GM19452 (cell line): ENCODE data around the gene RBM8A.
A peak's percentile ranks its signal among the peaks of the same experiment; 100 is the strongest.

Source experiments
- ATAC-seq: cut with Tn5 transposase; IDR thresholded peaks from one replicate; pipeline ENCODE4 v1.9.1; 2021; ENCODE audit not compliant: unreplicated experiment

RBM8A gene

DNA sequence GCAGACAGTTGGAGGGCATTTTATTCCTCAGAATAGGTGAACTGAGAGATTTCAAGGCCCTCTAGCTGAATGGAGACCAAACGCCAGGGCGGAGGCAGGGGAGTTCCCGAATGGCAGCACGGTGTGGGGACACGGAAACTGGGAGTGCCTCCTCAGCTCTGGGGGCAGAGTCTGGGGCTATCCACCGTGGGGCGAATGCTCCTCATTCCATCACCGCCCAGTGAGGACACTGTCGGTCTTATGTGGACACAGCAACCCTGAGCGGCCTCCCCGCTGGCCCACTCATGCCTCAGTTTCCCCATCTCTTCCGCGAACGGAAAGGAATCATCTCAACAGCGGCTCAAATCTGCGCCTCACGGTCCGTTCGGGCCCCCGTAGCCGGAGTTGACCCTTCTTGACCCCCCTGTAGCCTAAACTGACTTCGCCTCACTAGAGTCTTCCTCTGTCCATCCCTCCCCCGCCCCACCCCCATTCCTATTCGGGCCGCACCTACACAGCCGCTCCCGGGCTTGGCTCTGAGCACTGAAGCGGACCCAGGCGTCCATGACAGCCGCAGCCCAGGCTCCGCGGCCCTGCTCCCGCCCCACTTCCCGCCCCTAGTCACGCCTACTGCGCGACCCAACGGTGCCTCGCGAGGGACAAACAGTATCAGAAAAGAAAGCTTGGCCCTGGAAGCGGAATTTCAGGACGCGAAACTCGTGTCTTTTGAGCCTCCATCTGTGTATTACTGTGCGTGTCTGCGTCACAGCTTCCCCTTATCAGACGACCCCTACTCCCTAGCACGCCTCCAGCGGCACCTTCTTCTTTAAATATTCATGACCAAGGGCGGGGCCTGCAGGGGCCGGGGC is 8.9 kb downstream of the RBM8A start, which contains the start of gene PEX11B:
TSS of gene PEX11B (minus strand) at position 574 of the 848 bp plus-strand sequence. CDS start at position 545, 29 bp downstream.
- ATAC-seq: peak; percentile 74

DNA sequence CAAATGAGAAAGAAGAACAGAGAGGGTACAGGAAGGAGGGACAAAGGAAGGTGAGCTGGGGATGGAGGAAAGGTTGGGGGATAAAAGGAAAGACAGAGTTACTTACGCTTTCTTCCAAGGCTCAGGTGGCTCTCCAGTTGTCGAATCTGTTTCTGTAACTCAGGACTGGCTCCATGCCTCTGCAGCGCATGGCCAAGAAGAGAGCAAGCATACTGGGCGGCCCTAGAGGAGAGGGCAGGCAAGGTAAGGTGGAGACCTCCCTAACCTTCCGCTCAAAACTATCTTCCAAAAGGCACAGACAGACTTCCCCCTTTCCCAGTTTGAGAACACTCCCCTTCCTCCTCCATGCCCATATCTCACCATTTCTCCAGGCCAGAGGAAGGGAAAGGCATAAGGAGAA is 9.7 kb downstream of the RBM8A start:
- no peak for ATAC-seq

DNA sequence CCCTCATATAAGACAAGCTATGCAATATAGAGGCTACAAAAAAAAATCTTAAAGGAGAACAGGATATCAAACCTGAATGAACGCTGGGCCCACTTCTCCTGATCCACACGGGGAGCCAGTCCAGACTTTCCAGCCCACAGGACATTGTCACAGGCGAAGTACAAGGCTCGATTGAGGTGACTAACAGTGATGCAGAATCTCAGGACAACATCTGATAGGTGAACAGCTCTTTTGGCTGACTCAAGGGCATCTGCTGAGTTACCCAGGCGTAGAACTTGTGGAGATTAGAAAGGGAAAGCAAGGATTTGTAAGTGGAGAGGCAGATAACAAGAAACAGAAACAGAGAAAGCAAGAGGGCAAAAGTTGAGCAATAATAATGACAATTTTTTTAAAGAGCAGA is 10.5 kb downstream of the RBM8A start:
- ATAC-seq: no peak

DNA sequence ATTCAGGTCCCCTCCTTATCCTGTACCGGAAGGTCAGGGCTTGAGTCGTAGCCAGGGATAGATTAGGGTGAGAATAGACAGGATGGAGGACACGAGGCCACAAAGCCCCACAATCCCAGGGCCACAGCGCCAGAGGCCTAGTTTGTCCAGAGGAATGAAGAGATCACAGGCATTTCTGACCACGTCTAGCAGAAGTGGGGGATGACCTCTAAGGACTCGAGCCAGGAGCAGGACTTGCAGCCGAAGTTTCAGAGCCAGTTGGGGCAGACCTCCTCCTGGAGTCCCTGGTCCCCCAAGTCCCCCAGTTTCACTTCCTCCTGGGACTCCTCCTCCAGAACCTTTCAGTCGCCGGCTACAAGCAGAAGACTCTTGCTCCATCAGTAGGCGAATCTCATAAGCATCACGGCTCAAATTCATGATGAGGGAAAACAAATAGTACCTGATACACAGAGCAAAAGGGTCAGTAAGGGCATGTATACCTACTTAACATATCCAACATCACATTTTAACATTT is 15.1 kb downstream of the RBM8A start:
- ATAC-seq: no peak

DNA sequence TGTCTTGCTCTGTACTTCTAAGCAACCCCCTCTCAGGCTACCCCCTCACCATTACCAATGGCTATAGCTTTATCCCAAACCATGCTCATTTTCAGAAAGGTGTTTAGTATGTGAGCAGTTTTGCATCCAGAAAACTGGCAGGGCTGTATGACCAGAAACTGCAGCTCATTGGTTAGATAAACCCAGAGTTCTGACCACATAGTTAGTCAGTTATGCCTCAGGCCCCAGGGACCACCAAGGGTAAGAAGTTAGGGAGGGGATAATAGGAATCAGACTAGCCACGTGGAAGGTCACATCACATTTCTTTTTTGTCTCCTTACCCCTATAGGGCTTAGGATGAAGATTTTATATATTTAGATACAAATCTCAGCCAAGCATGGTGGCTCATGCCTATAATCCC is 18.6 kb downstream of the RBM8A start:
- no peak for ATAC-seq

DNA sequence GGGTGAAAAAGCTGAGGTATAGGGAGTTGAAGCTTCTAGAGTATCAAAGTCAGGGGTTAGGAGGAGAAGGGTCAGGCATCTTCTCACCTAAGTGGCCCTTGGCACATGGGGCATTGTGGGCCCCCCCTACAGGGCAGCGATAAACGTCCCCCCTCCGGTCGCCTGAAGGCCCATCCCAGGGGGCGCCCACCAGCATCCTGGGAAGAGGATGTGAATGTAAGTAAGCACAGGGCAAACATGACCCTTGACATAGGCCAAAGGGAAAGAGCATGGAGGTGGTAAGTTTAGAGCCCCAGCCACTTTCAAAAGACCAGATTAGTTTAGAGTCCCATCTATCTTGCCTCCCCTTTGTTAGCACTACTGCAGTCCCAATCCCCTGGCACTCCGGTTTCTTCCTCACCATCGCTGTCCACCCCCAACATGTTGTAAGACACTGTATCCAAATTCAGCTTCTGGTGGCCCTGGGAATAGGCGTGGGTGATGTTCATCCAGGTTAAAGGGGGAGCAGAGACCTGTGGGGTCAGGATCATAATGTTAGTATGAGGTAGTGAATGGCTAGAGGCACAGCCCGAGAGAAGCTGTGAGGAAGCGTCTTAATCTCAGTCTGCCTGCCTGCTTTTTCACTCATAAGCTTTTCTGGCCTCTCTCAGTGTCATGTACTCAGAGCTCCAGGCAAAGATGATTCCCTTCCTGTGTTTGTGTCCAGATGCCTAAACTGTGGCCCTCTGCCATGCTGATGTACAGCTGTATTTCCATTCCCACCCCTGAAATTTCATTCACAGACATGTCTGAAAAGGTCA is 20.1 kb downstream of the RBM8A start:
- no peak for ATAC-seq

DNA sequence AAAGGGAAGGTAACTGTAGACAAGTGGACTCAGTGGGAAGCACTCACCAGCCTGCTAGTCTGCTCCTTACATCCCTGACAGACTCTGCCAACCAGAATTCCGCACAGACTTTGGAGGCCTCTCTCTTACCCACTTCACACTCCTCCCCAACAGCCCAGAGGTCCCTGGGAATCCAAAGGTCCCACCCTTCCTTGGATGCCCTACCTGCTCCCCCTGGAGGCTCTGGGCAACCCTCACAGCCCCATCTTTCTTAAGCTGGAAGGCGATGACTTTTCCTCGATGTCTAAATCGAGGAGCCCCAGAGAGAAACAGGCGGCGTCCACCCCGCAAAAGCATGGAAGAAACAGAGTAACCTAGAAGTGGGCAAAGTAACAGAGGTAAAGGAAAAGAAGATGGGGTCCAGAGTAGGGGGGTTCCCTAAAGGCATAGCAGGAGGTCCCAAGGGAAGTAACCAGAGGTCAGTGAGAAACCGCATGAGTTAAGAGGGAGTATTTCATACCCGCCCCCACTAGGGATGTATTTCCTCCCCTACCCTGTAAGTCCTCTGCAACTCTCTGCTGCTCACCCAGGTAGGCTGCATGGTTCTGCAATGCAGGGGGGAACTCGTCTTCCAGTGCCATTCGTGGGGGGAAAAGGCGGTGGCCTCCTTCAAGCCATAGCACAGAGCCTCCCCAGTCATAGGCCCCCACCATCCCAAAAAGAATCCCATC is 25.8 kb downstream of the RBM8A start:
- ATAC-seq: no peak

DNA sequence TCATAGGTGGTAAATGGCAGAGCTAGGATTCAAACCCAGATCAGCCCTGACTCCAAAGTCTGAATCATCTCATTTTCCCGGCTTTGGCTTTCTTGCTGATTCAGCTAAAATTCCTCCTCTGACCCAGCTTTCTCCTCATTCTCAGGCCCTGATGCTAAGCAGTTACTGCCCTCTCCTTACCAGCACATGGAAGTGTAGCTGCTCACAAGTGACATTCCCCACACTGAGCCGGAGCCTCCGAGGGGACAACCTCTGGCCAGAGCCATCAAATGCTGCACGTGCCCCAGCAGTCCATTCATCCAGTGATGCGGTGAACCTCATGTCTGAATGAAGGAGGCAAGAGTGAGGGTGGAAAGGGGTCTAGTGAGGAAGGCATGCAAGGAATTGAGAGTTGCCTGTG is 28.5 kb downstream of the RBM8A start:
- ATAC-seq: no peak

DNA sequence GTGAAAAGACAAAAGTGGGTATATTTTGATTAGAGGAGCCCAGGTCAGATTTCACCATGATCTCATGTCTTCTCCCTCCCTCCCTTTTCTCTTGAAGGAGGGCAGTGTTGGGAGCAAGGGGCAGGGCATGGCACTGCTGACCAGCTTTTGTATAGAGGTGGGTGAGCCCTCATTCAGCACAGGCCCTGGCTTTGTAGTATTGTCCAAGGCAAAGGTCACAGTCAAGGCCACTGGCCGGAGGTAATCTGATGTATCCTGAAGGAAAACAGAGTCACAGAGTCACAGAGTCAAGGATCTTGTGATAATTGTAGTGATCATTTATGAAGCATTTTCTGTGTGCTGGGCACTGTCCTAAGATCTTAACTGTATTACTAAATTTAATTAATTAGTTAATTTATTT is 29.3 kb downstream of the RBM8A start:
- ATAC-seq: no peak

DNA sequence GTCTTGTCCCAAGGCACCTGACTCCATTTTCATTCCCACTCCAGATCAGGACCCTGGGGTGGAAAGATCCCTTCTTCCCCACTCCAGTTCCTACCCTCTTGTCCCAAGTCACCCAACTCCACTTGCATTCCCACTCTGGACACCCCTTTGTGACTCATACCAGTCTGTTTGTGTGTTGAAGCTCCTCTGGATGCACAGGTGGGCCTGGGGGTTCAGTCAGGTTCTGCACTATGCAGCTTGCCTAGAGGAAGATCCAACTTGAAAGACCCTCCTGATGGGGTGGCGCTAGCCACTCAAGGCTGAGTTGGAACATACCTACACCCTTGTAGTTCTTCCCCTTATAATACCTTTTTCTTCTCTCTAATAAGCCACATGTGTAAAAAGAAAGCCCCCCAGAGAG is 31.8 kb downstream of the RBM8A start:
- no peak for ATAC-seq

DNA sequence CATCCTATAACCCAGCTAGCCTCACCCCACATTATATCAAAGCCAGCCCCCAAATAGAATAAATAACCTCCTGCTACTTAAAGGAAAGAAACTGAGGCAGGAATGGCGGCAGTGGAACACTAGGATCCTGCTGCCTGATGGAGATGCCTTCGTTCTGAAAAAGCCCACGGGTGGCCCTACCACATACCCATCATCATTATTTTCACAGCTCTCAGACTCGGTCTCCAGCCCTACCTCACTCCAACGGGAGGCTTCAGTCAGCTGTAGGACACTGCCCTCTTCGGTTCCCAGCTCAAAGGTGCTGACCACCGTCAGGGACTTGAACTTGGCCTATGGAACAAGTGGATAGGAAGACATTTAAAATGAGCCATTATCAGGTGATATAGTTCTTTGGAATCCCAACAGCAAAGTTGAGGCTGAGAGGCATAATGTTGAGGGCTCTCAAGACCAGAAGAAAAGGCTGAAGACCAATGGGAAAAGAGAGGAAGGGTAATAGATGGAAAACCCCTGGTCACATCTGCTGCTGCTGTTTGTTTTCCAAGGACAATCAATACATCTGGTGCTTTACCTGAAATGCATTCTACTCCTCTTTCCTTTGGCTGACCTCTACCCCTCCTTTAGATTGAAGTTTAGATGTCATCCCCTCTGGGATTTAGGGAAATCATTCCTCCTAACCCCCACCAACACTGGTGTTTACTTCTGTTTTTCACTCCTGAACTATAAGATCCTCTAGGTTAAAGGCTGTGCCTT is 33.8 kb downstream of the RBM8A start:
- ATAC-seq: no peak

DNA sequence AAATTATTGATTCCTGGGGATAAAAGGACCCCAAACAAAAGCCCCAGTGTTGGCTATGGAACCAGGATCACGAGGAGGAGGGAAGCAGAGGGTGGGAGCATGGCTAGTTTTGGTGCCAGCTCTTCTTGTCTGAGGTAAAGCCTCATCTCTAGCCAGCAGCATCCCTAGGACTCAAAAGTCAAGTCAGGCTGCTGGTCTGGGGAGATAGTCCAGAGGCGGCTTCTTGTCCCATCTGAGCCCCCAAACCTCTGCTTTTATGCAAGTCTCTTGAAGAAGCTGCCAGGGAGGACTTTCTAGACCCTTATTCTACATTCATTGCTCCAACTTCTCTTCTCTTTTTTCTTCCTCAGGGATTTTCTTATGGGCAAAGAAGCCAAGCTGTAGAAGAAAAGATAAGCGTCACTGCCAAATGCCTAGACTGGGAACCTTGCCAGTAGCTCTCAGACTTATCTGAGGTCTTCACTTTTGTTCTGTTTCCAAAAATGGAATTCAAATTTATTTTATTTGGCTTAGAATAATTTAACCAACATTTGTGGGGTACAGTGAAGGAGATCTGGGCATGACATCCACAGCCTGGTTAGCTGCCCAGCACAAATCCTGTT is 34.7 kb downstream of the RBM8A start:
- no peak for ATAC-seq

DNA sequence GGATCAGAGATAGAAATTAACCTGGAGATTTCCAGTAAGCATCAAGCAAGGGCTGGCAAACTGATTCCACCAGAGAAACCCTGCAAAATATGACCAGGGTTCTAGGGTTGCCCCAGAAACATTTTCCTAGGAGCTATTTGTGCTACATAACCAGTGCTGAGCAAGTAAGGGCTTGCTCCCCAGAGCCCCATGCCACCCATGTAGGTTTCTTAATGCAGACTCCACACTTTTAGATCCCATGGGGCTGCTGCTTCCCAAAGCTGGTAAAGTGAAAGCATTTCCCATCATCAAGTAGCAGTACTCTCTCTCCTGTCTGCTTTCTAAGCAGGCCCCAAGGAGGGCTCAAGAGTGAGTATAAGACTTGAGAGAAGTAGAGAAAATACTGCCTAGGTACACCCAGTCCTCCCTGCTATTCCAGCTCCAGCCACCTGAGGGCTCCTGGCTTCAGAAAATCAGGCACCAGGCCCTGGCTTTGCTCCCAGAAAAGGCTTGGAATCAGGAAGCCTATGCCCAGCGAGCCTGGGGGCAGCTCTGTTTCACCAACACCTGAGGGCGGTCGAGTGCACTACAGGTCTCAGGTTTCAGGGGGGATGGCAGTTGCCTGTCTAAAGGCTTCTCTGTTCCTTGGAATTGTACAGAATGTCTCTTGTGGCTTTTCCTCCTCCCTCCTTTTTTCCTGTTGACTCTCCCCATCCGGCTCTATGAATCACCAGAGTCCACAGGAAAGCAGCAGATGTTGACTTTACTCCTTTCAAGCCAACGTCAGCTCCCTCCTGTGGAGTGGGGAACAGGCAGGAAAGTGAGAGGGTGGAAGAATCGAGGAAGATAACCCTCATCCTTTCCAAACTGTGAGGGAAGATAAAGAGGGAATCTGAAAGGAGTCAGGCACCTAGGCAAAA is 35.4 kb downstream of the RBM8A start:
- ATAC-seq: peak; percentile 55

DNA sequence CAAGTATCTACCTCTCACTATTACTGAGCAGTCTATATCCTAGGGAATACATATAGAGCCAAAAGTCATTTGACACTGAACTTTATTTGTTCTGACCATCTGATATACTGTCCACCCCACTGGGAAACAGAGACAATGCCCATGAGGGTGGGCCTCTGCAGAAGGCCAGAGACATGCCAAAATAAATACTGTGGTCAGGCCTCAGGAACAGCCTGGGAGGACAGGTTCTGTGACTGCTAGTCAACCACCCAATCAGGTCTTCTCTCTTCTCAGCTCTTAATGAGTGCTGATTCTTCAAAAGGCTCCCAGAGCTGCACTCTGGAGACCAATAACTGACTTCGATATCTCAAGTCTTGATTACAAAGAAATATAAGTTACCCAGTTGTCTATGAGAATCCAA is 36.1 kb downstream of the RBM8A start:
- no peak for ATAC-seq

DNA sequence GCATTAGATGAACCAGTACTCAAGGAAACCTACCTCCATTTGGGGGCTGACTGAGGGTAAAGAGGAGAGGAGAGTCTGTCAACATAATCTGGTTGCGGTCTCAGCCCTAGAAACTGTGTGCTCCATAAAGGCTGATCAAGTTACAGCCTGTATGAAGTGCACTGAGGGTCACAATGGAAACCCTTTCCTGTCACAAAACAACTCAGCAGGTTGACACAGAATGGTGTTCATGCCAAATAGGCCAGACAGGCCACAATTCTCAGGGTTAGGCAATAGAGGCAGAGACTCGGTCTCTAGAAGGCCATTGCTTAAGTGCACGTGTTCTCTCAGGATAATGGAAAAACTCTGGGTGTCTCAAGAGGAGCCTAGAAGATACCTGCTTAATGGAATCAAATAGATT is 37.6 kb downstream of the RBM8A start:
- no peak for ATAC-seq

DNA sequence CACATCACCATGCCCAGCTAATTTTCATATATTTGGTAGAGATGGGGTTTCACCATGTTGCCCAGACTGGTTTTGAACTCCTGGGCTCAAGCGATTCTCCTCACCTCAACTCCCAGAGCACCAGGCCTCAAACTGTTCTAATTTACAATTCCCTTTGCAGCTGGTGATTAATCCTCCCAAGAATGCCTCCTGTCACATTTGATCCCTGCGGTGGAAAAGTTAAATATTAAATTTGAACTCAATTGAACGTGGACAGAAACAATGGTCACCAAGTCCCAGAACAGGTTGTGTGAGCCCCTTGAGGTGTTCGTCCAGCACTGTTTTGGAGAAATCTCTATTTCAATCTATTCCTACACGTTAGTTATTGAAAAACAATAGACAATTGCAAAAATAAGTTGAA is 39.7 kb downstream of the RBM8A start:
- ATAC-seq: no peak

DNA sequence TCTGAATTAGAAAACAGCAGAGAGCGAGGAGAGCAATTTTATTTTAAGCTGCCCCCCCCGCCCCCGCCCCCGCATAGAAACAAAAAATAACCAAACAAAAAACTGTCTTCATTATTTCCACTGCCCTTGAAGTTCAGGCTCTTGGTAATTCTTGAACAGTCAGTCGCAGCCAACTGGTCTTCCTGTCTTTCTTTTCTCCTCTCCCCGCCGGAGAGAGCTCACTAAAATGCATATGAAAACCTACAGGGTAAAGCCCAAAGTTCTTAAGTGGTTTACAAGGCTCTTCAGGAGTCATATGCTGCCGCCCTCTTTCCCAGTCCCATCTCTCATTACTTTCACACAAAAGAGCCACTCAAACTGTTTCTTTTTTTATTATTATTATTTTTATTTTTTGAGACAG is 40.5 kb downstream of the RBM8A start:
- ATAC-seq: no peak

DNA sequence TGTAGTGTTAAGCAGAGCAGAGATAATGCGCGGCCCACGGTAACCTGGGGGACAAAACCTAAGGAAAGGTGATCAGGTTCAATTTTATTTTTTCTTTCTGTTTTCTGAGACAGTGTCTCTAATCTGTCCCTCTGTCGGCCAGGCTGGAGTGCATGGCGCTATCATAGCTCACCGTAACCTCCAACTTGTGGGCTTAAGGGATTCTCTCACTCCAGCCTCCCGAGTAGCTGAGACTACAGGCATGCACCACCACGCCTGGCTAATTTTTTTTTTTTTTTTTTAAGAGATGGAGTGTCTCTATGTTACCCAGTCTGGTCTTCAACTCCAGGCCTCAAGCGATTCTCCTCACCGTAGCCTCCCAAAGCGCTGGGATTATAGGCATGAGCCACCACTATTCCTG is 40.9 kb downstream of the RBM8A start:
- no peak for ATAC-seq

DNA sequence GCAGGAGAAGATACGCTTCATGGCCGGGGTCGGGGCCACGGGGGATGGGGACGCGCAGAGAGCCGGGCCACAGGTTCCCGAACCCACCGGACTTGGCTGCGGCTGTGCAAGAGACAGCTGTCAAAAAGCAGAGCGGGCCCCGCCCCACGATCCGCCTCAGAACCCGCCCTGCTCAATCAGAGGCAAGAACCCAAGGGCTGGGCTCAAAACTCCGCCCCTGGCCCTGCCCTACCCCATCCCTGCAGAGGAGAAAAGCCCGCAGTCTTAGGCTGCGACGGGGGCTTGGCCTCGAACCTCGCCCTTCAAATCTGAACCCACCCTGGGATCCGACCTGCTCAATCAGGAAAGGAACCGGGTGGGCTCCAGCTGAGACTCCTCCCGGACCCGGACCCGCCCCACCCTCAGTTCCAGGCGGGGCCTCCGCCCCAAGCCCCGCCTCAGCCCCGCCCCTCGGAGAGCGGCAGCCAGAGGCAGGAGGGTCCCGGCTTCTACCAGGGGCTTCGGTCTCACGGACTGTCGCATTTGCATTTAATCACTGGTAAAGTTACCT is 41.5 kb downstream of the RBM8A start, which contains the start of gene ANKRD35:
TSS of gene ANKRD35 (minus strand) at position 129 of the 550 bp plus-strand sequence. CDS start at position 21, 108 bp downstream.
- ATAC-seq: peak; percentile 99
